Fibroblast of lung (primary cell): Measurements from ENCODE around the gene OR56B4. TPM values are rescaled to one million over a fixed set of nuclear protein-coding genes. Genes with fewer than 3 reads are reported as not detected.

Experiments
- DNase-seq, 2 donors: peaks; one replicate each; pipeline versions ENCODE4 v3.0.0 to v3.0.0-alpha.2; 2010; ENCODE audit warnings: low read depth in 2 of 2
- H2AFZ ChIP-seq: 2 replicates; pipeline ENCODE4 v1.5.1; 2012; ENCODE audit warnings: low read length, control low read depth, inconsistent platforms
- H3K27ac ChIP-seq: 2 replicates; pipeline ENCODE4 v1.5.1; 2011; ENCODE audit warnings: low read length, control low read depth; ENCODE audit not compliant: insufficient read depth
- H3K27me3 ChIP-seq: 2 replicates; pipeline ENCODE4 v1.5.1; 2011; ENCODE audit warnings: mild to moderate bottlenecking, low read length; ENCODE audit not compliant: control insufficient read depth, insufficient read depth
- H3K36me3 ChIP-seq: 2 replicates; pipeline ENCODE4 v1.5.1; 2011; ENCODE audit warnings: low read length; ENCODE audit not compliant: control insufficient read depth, insufficient read depth
- H3K4me1 ChIP-seq: 2 replicates; pipeline ENCODE4 v1.5.1; 2011; ENCODE audit warnings: low read length; ENCODE audit not compliant: control insufficient read depth, insufficient read depth; ENCODE audit errors: extremely low read depth
- H3K4me2 ChIP-seq: 2 replicates; pipeline ENCODE4 v1.5.1; 2011; ENCODE audit warnings: low read length, control low read depth; ENCODE audit not compliant: insufficient read depth; ENCODE audit errors: extremely low read depth
- H3K4me3 ChIP-seq, 4 experiments: fragments of 200-600 bp in 1 of 4; sonication (generic) in 1 of 4; replicated peaks in 1 of 4; 2 replicates each; pipeline ENCODE4 v1.5.1; 2011 to 2016; ENCODE audit warnings: low read length in 4 of 4, low read depth in 3 of 4, mild to moderate bottlenecking in 3 of 4, control low read depth in 2 of 4, inconsistent platforms in 1 of 4, mixed read lengths in 1 of 4; ENCODE audit not compliant: insufficient read depth in 1 of 4; ENCODE audit errors: control extremely low read depth in 1 of 4
- H3K79me2 ChIP-seq: 2 replicates; pipeline ENCODE4 v1.5.1; 2012; ENCODE audit warnings: mild to moderate bottlenecking, low read length, inconsistent platforms; ENCODE audit not compliant: control insufficient read depth, insufficient read depth
- H3K9ac ChIP-seq: 2 replicates; pipeline ENCODE4 v1.5.1; 2011; ENCODE audit warnings: mild to moderate bottlenecking, low read length, control low read depth; ENCODE audit not compliant: insufficient read depth
- H3K9me3 ChIP-seq: 2 replicates; pipeline ENCODE4 v1.5.1; 2012; ENCODE audit warnings: low read depth, low read length; ENCODE audit not compliant: control insufficient read depth, insufficient read depth
- H4K20me1 ChIP-seq: 2 replicates; pipeline ENCODE4 v1.5.1; 2011; ENCODE audit warnings: low read length; ENCODE audit not compliant: control insufficient read depth, insufficient read depth; ENCODE audit errors: extremely low read depth
- CTCF ChIP-seq, 2 donors: IDR thresholded peaks in 1 of 2; conservative IDR thresholded peaks in 1 of 2; 1 replicate in 1 of 2; 2 replicates in 1 of 2; pipeline ENCODE4 v1.5.1; 2011 to 2012; ENCODE audit warnings: low read length in 2 of 2, control low read depth in 1 of 2, inconsistent platforms in 1 of 2, low read depth in 1 of 2, mild to moderate bottlenecking in 1 of 2
- EZH2 ChIP-seq: IDR thresholded peaks from 2 replicates; pipeline ENCODE4 v1.5.1; 2012; ENCODE audit warnings: low read length, control low read depth, mild to moderate bottlenecking; ENCODE audit errors: missing control alignments
- polyA plus RNA-seq, 2 donors: library from polyadenylated mRNA; depleted of rRNA in 1 of 2; stranded (reverse) in 1 of 2; unstranded in 1 of 2; fragments of >200 nt; gene quantifications; 2 replicates each; pipeline ENCODE4 v1.2.1, GENCODE V29; 2011 to 2012; ENCODE audit warnings: missing spikeins in 1 of 2
- total RNA-seq: library from RNA; depleted of rRNA; stranded (reverse); fragments of >200 nt; gene quantifications from 2 replicates; pipeline ENCODE4 v1.2.1, GENCODE V29; 2014

Gene OR56B4
- total and polyA plus RNA-seq, 2 donors (not counting 1 experiment from before 2014, with no cell fraction given) = not detected

DNA sequence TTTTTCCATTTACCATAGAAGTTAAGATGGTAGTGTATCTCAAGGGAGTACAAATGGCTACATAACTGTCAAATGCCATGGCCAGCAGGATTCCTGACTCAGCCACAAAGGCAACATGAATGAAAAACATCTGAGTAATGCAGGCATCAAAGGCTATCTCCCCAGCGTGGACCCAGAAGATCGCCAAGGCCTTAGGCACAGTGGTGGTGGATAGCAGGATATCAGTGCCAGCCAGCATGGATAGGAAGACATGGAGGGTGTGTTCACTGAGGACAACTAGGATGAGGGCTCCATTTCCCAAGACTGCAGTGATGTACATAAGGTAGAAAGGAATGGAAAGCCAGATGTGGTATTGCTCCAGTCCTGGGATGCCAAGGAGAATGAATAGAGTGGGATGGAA lies 44.6 kb downstream of the OR56B4 start:
- H3K9me3 ChIP-seq = no peaks in the 10 kb centered on the region
- no peak overlapping the region for H2AFZ ChIP-seq
- no peak for TF ChIP-seq CTCF (conservative IDR thresholded peaks at IDR 0.05 in 1 of 2, IDR thresholded peaks at IDR 0.05 in 1 of 2; ENCODE audit: low read depth in 1 of 2, low read length in 2 of 2)
- TF ChIP-seq EZH2 = no peak
- no peaks in the 10 kb centered on the region for H3K27me3 ChIP-seq
- no peak overlapping the region for H3K9ac ChIP-seq
- no peak overlapping the region for H3K4me3 ChIP-seq
- no peaks in the 10 kb centered on the region for H3K4me1 ChIP-seq
- no peak overlapping the region for H3K4me2 ChIP-seq
- DNase-seq = no peak
- H3K27ac ChIP-seq = no peak overlapping the region
- H3K36me3 ChIP-seq = no peaks in the 10 kb centered on the region
- no peaks in the 10 kb centered on the region for H4K20me1 ChIP-seq
- H3K79me2 ChIP-seq = no peaks in the 10 kb centered on the region

- no peaks in the 10 kb centered on the region for H3K4me1 ChIP-seq
- no peaks in the 10 kb centered on the region for H3K79me2 ChIP-seq
- no peak overlapping the region for H3K4me3 ChIP-seq
- no peaks in the 10 kb centered on the region for H3K27me3 ChIP-seq
- H3K9ac ChIP-seq = no peak overlapping the region
- DNase-seq = no peak
- H3K4me2 ChIP-seq = no peak overlapping the region
- H3K9me3 ChIP-seq = no peaks in the 10 kb centered on the region
- no peak overlapping the region for H3K27ac ChIP-seq
- no peak overlapping the region for H2AFZ ChIP-seq
- H3K36me3 ChIP-seq = no peaks in the 10 kb centered on the region
- TF ChIP-seq EZH2 (no peak), CTCF (conservative IDR thresholded peaks at IDR 0.05 in 1 of 2, IDR thresholded peaks at IDR 0.05 in 1 of 2; ENCODE audit: low read depth in 1 of 2, low read length in 2 of 2) (no peak)
- no peaks in the 10 kb centered on the region for H4K20me1 ChIP-seq
Measured at GRCh38 chr11:6156628-6157359, 49.3 kb downstream of the OR56B4 start.

Other genes starting within 250 kb of the OR56B4 start
- not detected in 2 replicates for gene OR52E8, start 250.0 kb upstream of the OR56B4 start, total RNA-seq
- not detected in 2 replicates for gene OR52E8, start 250.0 kb upstream of the OR56B4 start, polyA plus RNA-seq
- not detected in 2 replicates for gene OR52E4, start 227.1 kb upstream of the OR56B4 start, total RNA-seq
- not detected in 2 replicates for gene OR52E4, start 227.1 kb upstream of the OR56B4 start, polyA plus RNA-seq
- gene OR52E5, start 214.5 kb upstream of the OR56B4 start, total RNA-seq = not detected in 2 replicates
- not detected in 2 replicates for gene OR52E5, start 214.5 kb upstream of the OR56B4 start, polyA plus RNA-seq
- not detected in 2 replicates for gene OR56A3, start 165.4 kb upstream of the OR56B4 start, total RNA-seq
- not detected in 2 replicates for gene OR56A3, start 165.4 kb upstream of the OR56B4 start, polyA plus RNA-seq
- not detected in 2 replicates for gene OR56A5, start 139.2 kb upstream of the OR56B4 start, total RNA-seq
- not detected in 2 replicates for gene OR56A5, start 139.2 kb upstream of the OR56B4 start, polyA plus RNA-seq
- gene OR52L1, start 120.7 kb upstream of the OR56B4 start, total RNA-seq = not detected in 2 replicates
- gene OR52L1, start 120.7 kb upstream of the OR56B4 start, polyA plus RNA-seq = not detected in 2 replicates
- gene OR56A4, start 100.7 kb upstream of the OR56B4 start, total RNA-seq = not detected in 2 replicates
- not detected in 2 replicates for gene OR56A4, start 100.7 kb upstream of the OR56B4 start, polyA plus RNA-seq
- not detected in 2 replicates for gene OR56A1, start 76.9 kb upstream of the OR56B4 start, total RNA-seq
- not detected in 2 replicates for gene OR56A1, start 76.9 kb upstream of the OR56B4 start, polyA plus RNA-seq
- gene OR52B2, start 62.6 kb downstream of the OR56B4 start, total RNA-seq = not detected in 2 replicates
- not detected in 2 replicates for gene OR52B2, start 62.6 kb downstream of the OR56B4 start, polyA plus RNA-seq
- gene OR52W1, start 91.5 kb downstream of the OR56B4 start, total RNA-seq = not detected in 2 replicates
- gene OR52W1, start 91.5 kb downstream of the OR56B4 start, polyA plus RNA-seq = not detected in 2 replicates
- not detected in 2 replicates for gene C11orf42, start 97.9 kb downstream of the OR56B4 start, total RNA-seq
- not detected in 2 replicates for gene C11orf42, start 97.9 kb downstream of the OR56B4 start, polyA plus RNA-seq
- gene FHIP1B, start 127.0 kb downstream of the OR56B4 start, total RNA-seq = 6.9 and 15.4 TPM in 2 replicates
- gene FHIP1B, start 127.0 kb downstream of the OR56B4 start, polyA plus RNA-seq = 9.2 and 10.3 TPM in 2 replicates
- 0.17 TPM in 1 of 2 replicates, not detected in the other for gene CNGA4, start 131.4 kb downstream of the OR56B4 start, total RNA-seq
- gene CNGA4, start 131.4 kb downstream of the OR56B4 start, polyA plus RNA-seq = 0.06 TPM in 1 of 2 replicates, not detected in the other
- not detected in 2 replicates for gene CCKBR, start 152.2 kb downstream of the OR56B4 start, total RNA-seq
- not detected in 2 replicates for gene CCKBR, start 152.2 kb downstream of the OR56B4 start, polyA plus RNA-seq
- 87.9 and 92.5 TPM in 2 replicates for gene CAVIN3, start 212.8 kb downstream of the OR56B4 start, total RNA-seq
- 50.9 and 81.0 TPM in 2 replicates for gene CAVIN3, start 212.8 kb downstream of the OR56B4 start, polyA plus RNA-seq